OCI-LY3 (cell line): Measurements from ENCODE around the gene MYO5A.
"Not testable (repeated sequence)": the region's sequence is repeated elsewhere in the genome, so short reads cannot be mapped to it uniquely, and the experiment has no call there.

ENCODE experiments used
- H2AFZ ChIP-seq: fragments of 200-600, 300-600 bp; shearing (Covaris generic); 2 replicates; pipeline ENCODE4 v1.6.0; 2014; ENCODE audit warnings: antibody characterized with exemption, low read depth, low read length
- H3K27ac ChIP-seq: fragments of 200-600, 300-600 bp; sonication (generic); 2 replicates; pipeline ENCODE4 v1.5.1; 2014; ENCODE audit warnings: mild to moderate bottlenecking, low read length, moderate library complexity, mixed read lengths
- H3K27me3 ChIP-seq: fragments of 200-600, 300-600 bp; sonication (generic); 2 replicates; pipeline ENCODE4 v1.6.1; 2014; ENCODE audit warnings: low read depth, low read length, mixed read lengths
- H3K36me3 ChIP-seq: fragments of 200-600, 300-600 bp; sonication (generic); replicated peaks from 2 replicates; pipeline ENCODE3; 2014; ENCODE audit warnings: low read depth, low read length, mixed read lengths
- H3K4me1 ChIP-seq: fragments of 300-600, 200-600 bp; sonication (generic); 2 replicates; pipeline ENCODE4 v1.6.1; 2014; ENCODE audit warnings: low read length, mixed read lengths
- H3K4me2 ChIP-seq: fragments of 200-600, 300-600 bp; sonication (generic); 2 replicates; pipeline ENCODE4 v1.6.1; 2014; ENCODE audit warnings: low read length, mixed read lengths
- H3K4me3 ChIP-seq: fragments of 300-600, 200-600 bp; sonication (generic); 2 replicates; pipeline ENCODE4 v1.5.1; 2014; ENCODE audit warnings: antibody characterized with exemption, mild to moderate bottlenecking, low read length, moderate library complexity
- H3K79me2 ChIP-seq: fragments of 300-600, 200-600 bp; shearing (Covaris generic); 2 replicates; pipeline ENCODE4 v1.6.1; 2014; ENCODE audit warnings: mild to moderate bottlenecking, low read length, mixed read lengths
- H3K9ac ChIP-seq: fragments of 300-600, 200-600 bp; shearing (Covaris generic); 2 replicates; pipeline ENCODE4 v1.6.0; 2014; ENCODE audit warnings: mild to moderate bottlenecking, low read length, moderate library complexity
- H3K9me3 ChIP-seq: fragments of 200-600, 300-600 bp; shearing (Covaris generic); 2 replicates; pipeline ENCODE4 v1.6.1; 2014; ENCODE audit warnings: low read length, mixed read lengths; ENCODE audit not compliant: insufficient read depth
- H4K20me1 ChIP-seq: fragments of 200-600, 300-600 bp; sonication (generic); 2 replicates; pipeline ENCODE4 v1.6.1; 2016; ENCODE audit warnings: low read length, mixed read lengths; ENCODE audit not compliant: insufficient read depth
- CTCF ChIP-seq: fragments of 200-600, 300-600 bp; sonication (generic); IDR thresholded peaks from 2 replicates; pipeline ENCODE4 v1.5.1; 2014; ENCODE audit warnings: antibody characterized with exemption, low read length, low read depth
- EZH2phosphoT487 ChIP-seq: fragments of 200-600 bp; shearing (Covaris generic); IDR thresholded peaks from 2 replicates; pipeline ENCODE4 v1.6.1; 2018; ENCODE audit warnings: antibody characterized with exemption, mixed run types, low read depth

MYO5A gene

GRCh38 chr15:52557274-52557641, 28.6 kb upstream of the MYO5A start:
- Histone ChIP-seq H4K20me1 (peaks cover 71% of the 10 kb centered on the region), H3K27me3 (no peaks in the 10 kb centered on the region), H3K36me3 (peaks cover 35% of the 10 kb centered on the region), H3K9ac (no peak overlapping the region), H3K4me2 (no peak overlapping the region), H3K27ac (no peak overlapping the region), H3K79me2 (peaks cover 96% of the 10 kb centered on the region), H3K9me3 (no peaks in the 10 kb centered on the region), H2AFZ (no peak overlapping the region), H3K4me3 (no peak overlapping the region), H3K4me1 (peaks cover 52% of the 10 kb centered on the region)
- no peak for TF ChIP-seq CTCF
- no peak for TF ChIP-seq EZH2phosphoT487

- Histone ChIP-seq H3K27ac (no peak overlapping the region), H3K9me3 (no peaks in the 10 kb centered on the region), H3K4me1 (peaks cover 52% of the 10 kb centered on the region), H2AFZ (no peak overlapping the region), H3K9ac (no peak overlapping the region), H3K79me2 (peaks cover 94% of the 10 kb centered on the region), H3K4me3 (no peak overlapping the region), H3K27me3 (no peaks in the 10 kb centered on the region), H3K4me2 (no peak overlapping the region), H4K20me1 (peaks cover 71% of the 10 kb centered on the region), H3K36me3 (peaks cover 40% of the 10 kb centered on the region)
- TF ChIP-seq CTCF (no peak), EZH2phosphoT487 (no peak)
These were observed 28.0 kb upstream of the MYO5A start for GRCh38 chr15:52556524-52557273.

GRCh38 chr15:52552303-52552702, 23.6 kb upstream of the MYO5A start:
- Histone ChIP-seq H3K79me2 (peaks cover 53% of the 10 kb centered on the region), H4K20me1 (peaks cover 32% of the 10 kb centered on the region)

DNA sequence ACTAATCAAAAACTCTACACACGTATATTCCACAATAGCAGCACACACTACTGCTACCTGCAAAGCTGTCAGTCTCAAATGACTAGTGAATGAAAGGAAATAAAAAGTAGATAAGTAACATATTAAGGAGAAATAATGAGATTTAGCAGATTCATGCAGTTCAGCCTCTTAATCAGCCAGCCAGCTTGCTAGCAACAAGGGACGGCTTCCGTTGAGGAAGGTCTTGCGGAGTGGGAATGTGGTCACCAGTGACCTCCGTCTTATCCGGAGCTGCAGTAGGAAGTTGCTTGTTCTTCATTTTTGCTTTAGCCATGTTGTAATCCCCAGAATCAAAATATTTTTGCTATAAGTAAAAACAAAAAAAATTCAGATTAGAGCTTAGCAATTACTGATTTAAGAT, 23.1 kb upstream of the MYO5A start:
- Histone ChIP-seq H2AFZ (no peak overlapping the region), H3K4me2 (no peak overlapping the region), H3K36me3 (peaks cover 42% of the 10 kb centered on the region), H3K79me2 (peaks cover 48% of the 10 kb centered on the region), H3K9me3 (no peaks in the 10 kb centered on the region), H3K9ac (no peak overlapping the region), H3K4me1 (peaks cover 23% of the 10 kb centered on the region), H3K27me3 (no peaks in the 10 kb centered on the region), H4K20me1 (peaks cover 28% of the 10 kb centered on the region), H3K27ac (no peak overlapping the region), H3K4me3 (no peak overlapping the region)
- TF ChIP-seq EZH2phosphoT487, result no peak
- no peak for TF ChIP-seq CTCF

More at GRCh38 chr15:52552303-52552702, 23.6 kb upstream of the MYO5A start:
- Histone ChIP-seq H3K36me3 (peaks cover 40% of the 10 kb centered on the region), H3K9ac (no peak overlapping the region), H3K4me3 (no peak overlapping the region), H3K4me1 (peaks cover 23% of the 10 kb centered on the region), H3K27me3 (no peaks in the 10 kb centered on the region), H3K9me3 (no peaks in the 10 kb centered on the region), H3K4me2 (no peak overlapping the region), H2AFZ (no peak overlapping the region), H3K27ac (no peak overlapping the region)
- TF ChIP-seq CTCF (no peak), EZH2phosphoT487 (no peak)

GRCh38 chr15:52551186-52551585, 22.5 kb upstream of the MYO5A start:
- H3K27ac ChIP-seq, H3K27me3 ChIP-seq, H2AFZ ChIP-seq, H3K4me2 ChIP-seq, H3K9ac ChIP-seq, H3K9me3 ChIP-seq, H3K4me3 ChIP-seq: not testable (repeated sequence)
- H3K36me3 ChIP-seq, result peaks cover 42% of the 10 kb centered on the region
- H4K20me1 ChIP-seq, result peaks cover 24% of the 10 kb centered on the region
- H3K79me2 ChIP-seq, result peaks cover 42% of the 10 kb centered on the region
- H3K4me1 ChIP-seq, result peaks cover 23% of the 10 kb centered on the region
